SK-N-SH (cell line): ENCODE results near the gene CCNO.

Source experiments
- EP300 ChIP-seq, 2 experiments: IDR thresholded peaks; 2 replicates each; pipeline versions ENCODE4 v1.4.0 to v1.6.1; 2012; ENCODE audit warnings: borderline replicate concordance in 1 of 2, low read depth in 1 of 2, low read length in 1 of 2
- TAF1 ChIP-seq: IDR thresholded peaks from 2 replicates; pipeline ENCODE4 v1.6.1; 2012; ENCODE audit warnings: low read depth, mild to moderate bottlenecking, low read length, moderate library complexity, borderline replicate concordance
- TF ChIP-seq, protein P1 (sequence below): fragments of 200-600 bp; sonication (generic); IDR thresholded peaks from 2 replicates; pipeline ENCODE4 v1.6.1; 2017; ENCODE audit warnings: antibody characterized with exemption, mild to moderate bottlenecking, moderate library complexity

DNA sequence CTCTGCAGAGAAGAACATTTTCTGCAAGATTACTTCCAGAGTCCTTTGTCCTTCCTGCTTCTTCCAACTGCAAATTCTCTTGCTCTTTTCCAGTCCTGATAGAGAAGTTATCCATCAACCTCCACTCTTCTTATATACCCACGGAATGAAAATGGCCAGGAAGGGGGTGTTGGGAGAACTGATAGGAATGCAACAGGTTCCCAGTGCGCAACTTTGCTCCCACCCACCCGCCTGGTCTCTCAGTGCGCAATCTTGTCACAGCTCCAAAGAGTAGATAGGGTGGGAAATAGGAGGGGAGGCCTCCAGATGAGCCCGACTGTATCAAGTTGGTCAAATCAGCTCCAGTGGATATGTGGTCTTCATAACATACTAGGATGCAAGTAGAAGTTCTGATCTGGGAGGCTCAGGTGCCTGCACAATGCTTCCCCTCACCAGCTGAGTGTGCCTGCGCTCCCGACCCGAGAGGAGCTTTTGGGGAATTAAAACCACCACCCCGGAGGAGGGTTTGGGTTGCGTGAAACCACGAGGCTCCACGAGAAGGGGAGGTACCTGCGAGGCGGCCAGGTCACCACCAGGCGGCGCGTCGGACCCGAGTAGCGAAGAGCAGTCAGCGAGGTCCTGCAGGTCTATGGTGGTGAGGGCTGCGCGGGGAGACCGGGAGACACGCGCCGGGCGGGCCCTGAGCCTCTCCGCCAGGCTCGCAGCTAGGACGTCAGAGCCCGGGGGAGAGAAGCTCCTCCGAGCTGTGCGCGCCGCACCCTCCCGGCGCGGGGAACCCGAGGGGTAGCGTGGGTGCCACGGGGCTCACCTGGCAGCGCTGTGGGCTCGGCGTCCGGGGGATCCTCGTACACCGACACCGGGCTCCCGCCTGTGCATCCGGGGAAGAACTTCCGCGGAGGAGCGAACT lies 7.1 kb downstream of the CCNO start:
- TF ChIP-seq, protein P1, sequence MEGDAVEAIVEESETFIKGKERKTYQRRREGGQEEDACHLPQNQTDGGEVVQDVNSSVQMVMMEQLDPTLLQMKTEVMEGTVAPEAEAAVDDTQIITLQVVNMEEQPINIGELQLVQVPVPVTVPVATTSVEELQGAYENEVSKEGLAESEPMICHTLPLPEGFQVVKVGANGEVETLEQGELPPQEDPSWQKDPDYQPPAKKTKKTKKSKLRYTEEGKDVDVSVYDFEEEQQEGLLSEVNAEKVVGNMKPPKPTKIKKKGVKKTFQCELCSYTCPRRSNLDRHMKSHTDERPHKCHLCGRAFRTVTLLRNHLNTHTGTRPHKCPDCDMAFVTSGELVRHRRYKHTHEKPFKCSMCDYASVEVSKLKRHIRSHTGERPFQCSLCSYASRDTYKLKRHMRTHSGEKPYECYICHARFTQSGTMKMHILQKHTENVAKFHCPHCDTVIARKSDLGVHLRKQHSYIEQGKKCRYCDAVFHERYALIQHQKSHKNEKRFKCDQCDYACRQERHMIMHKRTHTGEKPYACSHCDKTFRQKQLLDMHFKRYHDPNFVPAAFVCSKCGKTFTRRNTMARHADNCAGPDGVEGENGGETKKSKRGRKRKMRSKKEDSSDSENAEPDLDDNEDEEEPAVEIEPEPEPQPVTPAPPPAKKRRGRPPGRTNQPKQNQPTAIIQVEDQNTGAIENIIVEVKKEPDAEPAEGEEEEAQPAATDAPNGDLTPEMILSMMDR: peak; percentile 62
- TF ChIP-seq TAF1 (no peak), EP300 (IDR thresholded peaks at IDR 0.05; ENCODE audit: borderline replicate concordance in 1 of 2, low read depth in 1 of 2, low read length in 1 of 2) (no peak)
